ENCODE measurements around the gene DZANK1.
"Not testable (repeated sequence)": the region's sequence is repeated elsewhere in the genome, so short reads cannot be mapped to it uniquely, and the experiment has no call there.

Gene DZANK1

GRCh38 chr20:18362916-18363315 is 103.9 kb downstream of the DZANK1 start:
- no peak for TF ChIP-seq TAF1 (IDR thresholded peaks at IDR 0.05; ENCODE audit: low read depth, low read length)
- TF ChIP-seq PAX5 (IDR thresholded peaks at IDR 0.05; ENCODE audit: insufficient read depth, low read length, severe bottlenecking): no peak
- TF ChIP-seq SPI1 (IDR thresholded peaks at IDR 0.05; ENCODE audit: low read depth, low read length): no peak
- no peak for TF ChIP-seq POU2F2 (IDR thresholded peaks at IDR 0.05; ENCODE audit: low read depth, low read length)
- TF ChIP-seq POLR2AphosphoS5 (IDR thresholded peaks at IDR 0.05; ENCODE audit: low read depth, low read length): no peak
- TF ChIP-seq POLR2A (IDR thresholded peaks at IDR 0.05; ENCODE audit: low read depth, low read length): no peak
- FAIRE-seq: no peak

GRCh38 chr20:18361678-18362077 is 105.2 kb downstream of the DZANK1 start:
- no peak for DNase-seq (ENCODE audit: insufficient read length, low spot score)
- FAIRE-seq: no peak
- no peak for TF ChIP-seq SPI1 (IDR thresholded peaks at IDR 0.05; ENCODE audit: low read depth, low read length)
- no peak for TF ChIP-seq TAF1 (IDR thresholded peaks at IDR 0.05; ENCODE audit: low read depth, low read length)
- TF ChIP-seq POU2F2 (IDR thresholded peaks at IDR 0.05; ENCODE audit: low read depth, low read length): no peak
- no peak for TF ChIP-seq PAX5 (IDR thresholded peaks at IDR 0.05; ENCODE audit: insufficient read depth, low read length, severe bottlenecking)
- no peak for TF ChIP-seq POLR2AphosphoS5 (IDR thresholded peaks at IDR 0.05; ENCODE audit: low read depth, low read length)
- TF ChIP-seq POLR2A (IDR thresholded peaks at IDR 0.05; ENCODE audit: low read depth, low read length): no peak

More at GRCh38 chr20:18362916-18363315, 103.9 kb downstream of the DZANK1 start:
- DNase-seq (ENCODE audit: insufficient read length, low spot score): no peak

- FAIRE-seq (no peak), DNase-seq (ENCODE audit: insufficient read length, low spot score) (no peak)
- TF ChIP-seq POLR2A (IDR thresholded peaks at IDR 0.05; ENCODE audit: low read depth, low read length) (no peak), PAX5 (IDR thresholded peaks at IDR 0.05; ENCODE audit: insufficient read depth, low read length, severe bottlenecking) (no peak), TAF1 (IDR thresholded peaks at IDR 0.05; ENCODE audit: low read depth, low read length) (no peak), SPI1 (IDR thresholded peaks at IDR 0.05; ENCODE audit: low read depth, low read length) (no peak), POLR2AphosphoS5 (IDR thresholded peaks at IDR 0.05; ENCODE audit: low read depth, low read length) (no peak), POU2F2 (IDR thresholded peaks at IDR 0.05; ENCODE audit: low read depth, low read length) (no peak)
These were observed 106.2 kb downstream of the DZANK1 start for GRCh38 chr20:18360635-18361034.

GRCh38 chr20:18359854-18360253 is 107.0 kb downstream of the DZANK1 start:
- no peak for TF ChIP-seq POU2F2 (IDR thresholded peaks at IDR 0.05; ENCODE audit: low read depth, low read length)
- TF ChIP-seq SPI1 (IDR thresholded peaks at IDR 0.05; ENCODE audit: low read depth, low read length): no peak
- no peak for TF ChIP-seq TAF1 (IDR thresholded peaks at IDR 0.05; ENCODE audit: low read depth, low read length)
- TF ChIP-seq POLR2A (IDR thresholded peaks at IDR 0.05; ENCODE audit: low read depth, low read length): no peak
- TF ChIP-seq POLR2AphosphoS5 (IDR thresholded peaks at IDR 0.05; ENCODE audit: low read depth, low read length): no peak
- DNase-seq (ENCODE audit: insufficient read length, low spot score): no peak
- FAIRE-seq: no peak

GRCh38 chr20:18349749-18350148 is 117.1 kb downstream of the DZANK1 start:
- not testable (repeated sequence) for DNase-seq (ENCODE audit: insufficient read length, low spot score); FAIRE-seq
